ENCODE measurements around the gene CTNS. TPM values are rescaled to one million over a fixed set of nuclear protein-coding genes. Genes with fewer than 3 reads are reported as not detected.

CTNS gene
- 7.1 TPM for total RNA-seq
- long read RNA-seq, partial matches to known transcripts, result 5 of 19 reads
- long read RNA-seq, other reads (novel, unspliced or antisense), result 11 of 19 reads

- DNase-seq (peak; percentile 98), ATAC-seq (peak; percentile 96)
- intact Hi-C loops (cut with micrococcal nuclease), result no loop called here
Observed at GRCh38 chr17:3636154-3636907, at the start of gene CTNS, which contains the start of gene SHPK. Gene CTNS (plus strand): TSS chr17:3636760. CDS start chr17:3640207, 3,447 bp downstream. Gene SHPK (minus strand): TSS chr17:3636250. CDS start chr17:3636219, 31 bp downstream.

DNA sequence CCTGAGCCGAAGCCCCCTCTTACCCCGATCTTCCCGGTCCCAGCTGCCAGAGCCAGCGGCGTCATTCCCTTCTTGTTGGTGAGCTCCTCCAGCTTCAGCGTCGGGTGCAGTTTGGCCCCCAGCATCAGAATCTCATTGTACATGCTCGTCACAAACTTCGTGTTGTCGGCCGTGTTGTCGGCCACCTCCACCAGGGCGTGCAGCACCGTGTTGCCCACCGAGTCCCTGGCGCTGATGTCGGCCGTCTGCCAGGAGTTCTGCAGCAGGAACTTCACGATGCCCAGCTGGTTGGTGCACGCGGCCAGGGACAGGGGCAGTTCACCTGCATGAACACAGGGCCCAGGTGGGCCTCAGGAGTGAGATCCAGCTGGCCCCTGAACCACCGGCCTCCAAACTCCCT, 46.8 kb upstream of the CTNS start:
- DNase-seq (no peak), ATAC-seq (no peak)
- intact Hi-C loops (cut with micrococcal nuclease), result no loop called here

GRCh38 chr17:3590231-3590630, 46.3 kb upstream of the CTNS start:
- ATAC-seq (no peak), DNase-seq (no peak)
- intact Hi-C loops (cut with micrococcal nuclease), result no loop called here

GRCh38 chr17:3590768-3591167, 45.8 kb upstream of the CTNS start:
- DNase-seq, result no peak
- no peak for ATAC-seq
- intact Hi-C loops (cut with micrococcal nuclease), result no loop called here

GRCh38 chr17:3592216-3592860, 44.2 kb upstream of the CTNS start:
- no peak for DNase-seq
- intact Hi-C loops (cut with micrococcal nuclease), result no loop called here
- ATAC-seq, result no peak

DNA sequence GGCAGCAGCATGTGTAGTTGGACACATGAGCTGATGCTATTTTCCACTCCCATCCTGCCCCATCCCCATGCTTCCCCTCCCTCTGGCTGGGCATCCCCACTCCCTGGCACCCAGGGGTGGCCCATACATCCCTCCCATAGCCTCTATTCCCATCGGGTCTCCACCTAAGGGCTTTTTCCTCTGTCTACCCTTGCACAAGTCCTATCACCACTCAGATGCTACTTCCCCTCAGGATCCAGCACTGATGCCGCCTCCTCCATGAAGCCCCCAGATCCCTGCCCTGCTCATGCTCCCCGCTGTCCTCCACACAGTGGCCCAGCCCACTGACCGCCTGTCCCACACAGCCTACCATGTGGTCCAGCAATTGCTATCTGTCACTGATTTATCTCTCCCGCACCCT, 43.2 kb upstream of the CTNS start:
- DNase-seq, result no peak
- intact Hi-C loops (cut with micrococcal nuclease), result no loop called here
- ATAC-seq, result no peak

- peak; percentile 68 for ATAC-seq
- intact Hi-C loops (cut with micrococcal nuclease), result no loop called here
Observed at GRCh38 chr17:3594051-3594800, 42.3 kb upstream of the CTNS start.

DNA sequence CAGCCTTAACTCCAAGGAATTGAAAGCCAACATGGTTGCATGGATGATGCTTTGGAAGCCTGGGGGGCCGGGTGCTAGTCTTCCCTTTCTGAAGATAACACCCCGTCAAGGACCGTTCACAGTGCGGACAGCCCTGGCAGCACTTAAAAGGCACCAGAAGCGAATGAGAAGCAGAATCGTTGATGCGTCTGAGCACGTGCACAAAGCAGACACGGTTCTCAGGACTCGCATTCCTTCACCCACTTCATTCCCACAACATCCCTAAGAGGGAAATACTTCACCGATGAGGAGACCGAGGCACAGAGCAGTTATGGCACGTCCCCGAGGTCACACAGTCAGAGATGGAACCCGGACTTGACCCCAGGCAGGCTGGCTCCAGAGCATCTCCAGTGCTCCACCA, 41.6 kb upstream of the CTNS start:
- intact Hi-C loops (cut with micrococcal nuclease), result no loop called here
- DNase-seq, result no peak
- ATAC-seq, result no peak

More at GRCh38 chr17:3594051-3594800, 42.3 kb upstream of the CTNS start:
- DNase-seq, result peak; percentile 72

DNA sequence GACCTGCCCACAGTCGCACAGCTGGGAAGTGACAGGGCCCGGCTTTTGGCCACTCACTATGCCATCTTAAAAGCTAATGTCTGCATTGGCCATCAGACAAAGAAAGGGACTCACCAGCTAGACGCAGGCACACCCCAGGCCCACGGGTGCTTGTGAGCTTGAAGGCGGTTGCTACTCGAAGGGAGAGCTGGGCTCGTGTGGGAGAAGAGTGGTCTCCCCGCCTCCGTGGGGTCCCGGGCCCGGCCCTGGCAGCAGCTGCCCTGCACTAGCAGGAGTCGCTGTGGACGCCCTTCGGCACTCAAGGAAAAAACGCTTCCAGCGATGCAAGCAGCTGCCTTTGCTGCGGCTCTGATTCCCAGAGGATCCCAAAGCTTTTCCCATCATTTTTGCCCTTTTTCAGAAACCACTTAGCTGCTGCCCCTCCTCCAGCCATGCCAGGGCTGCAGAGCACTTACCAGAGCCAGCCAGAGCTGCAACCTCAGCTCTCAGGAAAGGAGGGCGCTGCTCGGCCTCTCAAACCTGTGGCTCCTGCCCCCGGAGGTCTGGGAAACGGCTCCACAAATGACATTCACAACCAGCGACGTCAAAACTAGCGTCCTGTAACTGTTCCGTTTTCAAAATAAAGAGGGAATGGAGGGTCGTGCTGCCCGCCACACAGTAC, 39.6 kb upstream of the CTNS start:
- intact Hi-C loops (cut with micrococcal nuclease), result no loop called here
- ATAC-seq (no peak), DNase-seq (no peak)

- intact Hi-C loops (cut with micrococcal nuclease), result no loop called here
- DNase-seq, result no peak
- no peak for ATAC-seq
Observed at GRCh38 chr17:3598078-3598477, 38.5 kb upstream of the CTNS start.

GRCh38 chr17:3600529-3601205, 35.9 kb upstream of the CTNS start:
- intact Hi-C loops (cut with micrococcal nuclease), result no loop called here
- no peak for DNase-seq
- ATAC-seq, result peak; percentile 32

- DNase-seq (no peak), ATAC-seq (peak; percentile 21)
- intact Hi-C loops (cut with micrococcal nuclease), result no loop called here
Observed at GRCh38 chr17:3602499-3602898, 34.1 kb upstream of the CTNS start.

GRCh38 chr17:3603119-3603869, 33.3 kb upstream of the CTNS start:
- DNase-seq (no peak), ATAC-seq (no peak)
- intact Hi-C loops (cut with micrococcal nuclease), result no loop called here

DNA sequence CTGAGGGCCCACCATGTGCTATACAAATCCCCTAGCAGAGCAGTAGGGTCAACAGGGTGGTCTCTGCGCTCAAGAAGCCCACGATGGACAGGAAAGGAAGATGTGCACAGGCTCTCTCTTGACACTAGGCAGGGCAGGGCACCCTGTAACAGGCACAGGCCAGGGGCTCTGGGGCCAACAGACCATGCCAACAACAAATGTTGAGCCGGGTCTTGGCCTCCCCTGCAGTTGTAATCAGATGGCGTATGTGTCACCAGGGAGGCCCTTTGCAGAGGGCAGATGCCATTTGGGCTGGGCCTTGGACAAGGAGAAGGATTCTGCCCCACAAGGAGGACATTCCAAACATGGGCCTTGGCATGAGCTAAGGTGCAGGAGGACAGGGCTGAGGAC, 32.7 kb upstream of the CTNS start:
- DNase-seq (no peak), ATAC-seq (no peak)
- intact Hi-C loops (cut with micrococcal nuclease), result no loop called here

- intact Hi-C loops (cut with micrococcal nuclease), result no loop called here
- no peak for DNase-seq
- ATAC-seq, result no peak
Observed at GRCh38 chr17:3609689-3610088, 26.9 kb upstream of the CTNS start.

- intact Hi-C loops (cut with micrococcal nuclease), result no loop called here
- ATAC-seq (peak; percentile 31), DNase-seq (no peak)
Observed at GRCh38 chr17:3610523-3610922, 26.0 kb upstream of the CTNS start.

- ATAC-seq, result no peak
- no peak for DNase-seq
- intact Hi-C loops (cut with micrococcal nuclease), result no loop called here
Observed at GRCh38 chr17:3613124-3613523, 23.4 kb upstream of the CTNS start.

DNA sequence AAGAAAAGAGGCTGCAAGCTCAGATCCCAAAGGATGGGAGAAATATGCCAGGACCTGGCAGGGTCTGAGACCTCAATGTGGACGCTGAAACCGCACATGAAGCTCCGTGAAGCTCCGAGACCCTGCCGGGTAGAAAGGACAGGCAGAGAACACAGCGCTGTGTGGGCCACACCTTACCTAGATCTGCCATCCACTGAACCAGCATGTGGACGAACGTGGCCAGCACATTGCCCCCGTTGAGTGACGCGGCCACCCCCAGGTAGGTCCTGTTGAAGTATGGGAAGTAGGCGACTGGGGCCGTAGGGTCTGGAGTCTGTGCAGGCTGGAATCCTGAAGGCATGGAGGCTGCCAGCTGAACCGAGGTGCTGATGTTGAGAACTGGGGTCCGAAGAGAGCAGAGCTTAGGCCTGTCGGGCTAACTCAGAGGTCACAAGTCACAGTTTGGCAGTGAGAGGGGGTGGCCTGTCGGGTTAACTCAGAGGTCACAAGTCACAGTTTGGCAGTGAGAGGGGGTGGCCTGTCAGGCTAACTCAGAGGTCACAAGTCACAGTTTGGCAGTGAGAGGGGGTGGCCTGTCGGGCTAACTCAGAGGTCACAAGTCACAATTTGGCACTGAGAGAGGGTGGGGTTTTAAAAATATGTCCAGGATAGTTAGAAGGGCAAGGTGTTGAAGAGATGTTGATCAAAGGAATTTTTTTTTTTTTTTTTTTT, 21.2 kb upstream of the CTNS start:
- no peak for DNase-seq
- ATAC-seq, result no peak
- intact Hi-C loops (cut with micrococcal nuclease), result no loop called here

All from left ventricle myocardium superior (tissue), 1 donor.